Measurements from ENCODE around the gene STX1A.

GRCh38 chr7:73717025-73717807 is 2.3 kb downstream of the STX1A start:
- no peak for TF ChIP-seq CTCF (IDR thresholded peaks at IDR 0.05)
- no peak for TF ChIP-seq POLR2A (IDR thresholded peaks at IDR 0.05)

All from uterus (tissue), 2 donors.